Trophoblast cell (in vitro differentiated cells and primary cell): ENCODE data around the gene TBL3.

Experiments used
- DNase-seq, 2 donors: peaks; one replicate each; pipeline ENCODE4 v3.0.0-alpha.2; 2016
- H2AFZ ChIP-seq: 2 replicates; pipeline ENCODE4 v1.6.1; 2013; ENCODE audit warnings: low read length, moderate library complexity, mild to moderate bottlenecking; ENCODE audit not compliant: insufficient read depth, poor library complexity
- H2AK5ac ChIP-seq: 2 replicates; pipeline ENCODE4 v1.6.1; 2013; ENCODE audit warnings: mild to moderate bottlenecking, low read length
- H2BK120ac ChIP-seq: 2 replicates; pipeline ENCODE4 v1.6.1; 2013; ENCODE audit warnings: low read length, mild to moderate bottlenecking, moderate library complexity; ENCODE audit not compliant: insufficient read depth, poor library complexity
- H2BK12ac ChIP-seq: 2 replicates; pipeline ENCODE4 v1.6.1; 2013; ENCODE audit warnings: mild to moderate bottlenecking, low read length, moderate library complexity
- H2BK5ac ChIP-seq: 2 replicates; pipeline ENCODE4 v1.6.1; 2013; ENCODE audit warnings: low read length, low read depth, moderate library complexity, mild to moderate bottlenecking; ENCODE audit not compliant: poor library complexity
- H3K14ac ChIP-seq: 2 replicates; pipeline ENCODE4 v1.6.1; 2013; ENCODE audit warnings: mild to moderate bottlenecking, low read length
- H3K18ac ChIP-seq: 2 replicates; pipeline ENCODE4 v1.6.1; 2013; ENCODE audit warnings: mild to moderate bottlenecking, low read length
- H3K23ac ChIP-seq: 2 replicates; pipeline ENCODE4 v1.6.1; 2013; ENCODE audit warnings: low read length
- H3K27ac ChIP-seq: 2 replicates; pipeline ENCODE4 v1.5.1; 2013; ENCODE audit warnings: low read depth, mild to moderate bottlenecking, inconsistent platforms, low read length, moderate library complexity
- H3K27me3 ChIP-seq: 2 replicates; pipeline ENCODE4 v1.6.1; 2013; ENCODE audit warnings: inconsistent platforms, mild to moderate bottlenecking, low read length, moderate library complexity; ENCODE audit not compliant: insufficient read depth
- H3K36me3 ChIP-seq, 2 experiments: 1 replicate in 1 of 2; 2 replicates in 1 of 2; pipeline ENCODE4 v1.6.1; 2013; ENCODE audit warnings: low read length in 2 of 2, mild to moderate bottlenecking in 2 of 2, moderate library complexity in 1 of 2; ENCODE audit not compliant: insufficient read depth in 2 of 2, control insufficient read depth in 1 of 2
- H3K4ac ChIP-seq: 2 replicates; pipeline ENCODE4 v1.6.1; 2013; ENCODE audit warnings: low read depth, mild to moderate bottlenecking, low read length, moderate library complexity
- H3K4me1 ChIP-seq, 2 experiments: 1 replicate in 1 of 2; 2 replicates in 1 of 2; pipeline ENCODE4 v1.6.1; 2013; ENCODE audit warnings: low read length in 2 of 2, mild to moderate bottlenecking in 2 of 2, moderate library complexity in 1 of 2; ENCODE audit not compliant: insufficient read depth in 2 of 2, control insufficient read depth in 1 of 2
- H3K4me2 ChIP-seq: 2 replicates; pipeline ENCODE4 v1.6.1; 2013; ENCODE audit warnings: inconsistent platforms, mild to moderate bottlenecking, low read length, moderate library complexity
- H3K4me3 ChIP-seq: 2 replicates; pipeline ENCODE4 v1.5.1; 2013; ENCODE audit warnings: mild to moderate bottlenecking, low read depth, low read length, inconsistent platforms
- H3K79me1 ChIP-seq: one replicate; pipeline ENCODE4 v1.6.1; 2013; ENCODE audit warnings: low read length
- H3K79me2 ChIP-seq: 2 replicates; pipeline ENCODE4 v1.6.1; 2013; ENCODE audit warnings: low read length, mild to moderate bottlenecking; ENCODE audit not compliant: control insufficient read depth, insufficient read depth, poor library complexity
- H3K9ac ChIP-seq: 2 replicates; pipeline ENCODE4 v1.6.1; 2013; ENCODE audit warnings: mild to moderate bottlenecking, low read length
- H3K9me3 ChIP-seq: 2 replicates; pipeline ENCODE4 v1.6.1; 2013; ENCODE audit warnings: low read depth, mild to moderate bottlenecking, control low read depth, inconsistent platforms, low read length; ENCODE audit not compliant: insufficient read depth
- H4K12ac ChIP-seq: 2 replicates; pipeline ENCODE4 v1.6.1; 2013; ENCODE audit warnings: low read depth, mild to moderate bottlenecking, low read length, moderate library complexity
- H4K8ac ChIP-seq: 2 replicates; pipeline ENCODE4 v1.6.1; 2013; ENCODE audit warnings: low read depth, mild to moderate bottlenecking, low read length, moderate library complexity
- H4K91ac ChIP-seq: one replicate; pipeline ENCODE4 v1.6.1; 2013; ENCODE audit warnings: low read depth, mild to moderate bottlenecking, low read length, moderate library complexity
- whole genome bisulfite sequencing: extraction: QIAGEN DNeasy Blood & Tissue Kit; methylation state at CpG from one replicate; pipeline ENCODE4 v1.1.7; 2013; ENCODE audit warnings: missing lambda C conversion rate; ENCODE audit not compliant: insufficient read length, insufficient coverage; ENCODE audit errors: extremely low coverage; 5-methylcytosine and 5-hydroxymethylcytosine counted together

Gene TBL3

GRCh38 chr16:1932050-1933028 is 39.5 kb upstream of the TBL3 start:
- no peaks in the 10 kb centered on the region for H3K36me3 ChIP-seq
- H3K14ac ChIP-seq = no peak overlapping the region
- H4K91ac ChIP-seq = no peak overlapping the region
- no peak overlapping the region for H3K23ac ChIP-seq
- H2AFZ ChIP-seq = no peak overlapping the region
- H3K4me3 ChIP-seq = no peak overlapping the region
- H3K4me1 ChIP-seq = peaks cover 0 to 6% of the 10 kb centered on the region in 2 experiments
- peaks cover 3% of the 10 kb centered on the region for H3K79me1 ChIP-seq
- H3K18ac ChIP-seq = no peak overlapping the region
- WGBS = no CpG with 5 or more reads among the region's 19 CpGs
- H3K9ac ChIP-seq = no peak overlapping the region
- H2BK12ac ChIP-seq = no peak overlapping the region
- H4K8ac ChIP-seq = no peak overlapping the region
- no peaks in the 10 kb centered on the region for H3K79me2 ChIP-seq
- H2BK5ac ChIP-seq = no peak overlapping the region
- DNase-seq = no peak
- no peak overlapping the region for H2AK5ac ChIP-seq
- no peak overlapping the region for H4K12ac ChIP-seq
- no peaks in the 10 kb centered on the region for H3K27me3 ChIP-seq
- H3K4ac ChIP-seq = no peak overlapping the region
- H2BK120ac ChIP-seq = no peak overlapping the region
- no peak overlapping the region for H3K4me2 ChIP-seq
- H3K9me3 ChIP-seq = peaks cover 2% of the 10 kb centered on the region
- no peak overlapping the region for H3K27ac ChIP-seq

- Histone ChIP-seq H3K9me3 (peaks cover 2% of the 10 kb centered on the region), H4K8ac (no peak overlapping the region), H3K79me1 (peaks cover 3% of the 10 kb centered on the region), H3K4me3 (no peak overlapping the region), H3K23ac (no peak overlapping the region), H3K9ac (no peak overlapping the region), H3K27me3 (no peaks in the 10 kb centered on the region), H3K36me3 (peaks cover 5 to 6% of the 10 kb centered on the region in 2 experiments), H2BK12ac (no peak overlapping the region), H2BK120ac (no peak overlapping the region), H3K4me2 (no peak overlapping the region), H3K18ac (no peak overlapping the region), H3K79me2 (no peaks in the 10 kb centered on the region), H2AK5ac (no peak overlapping the region), H2AFZ (no peak overlapping the region), H4K12ac (no peak overlapping the region), H3K27ac (no peak overlapping the region), H2BK5ac (no peak overlapping the region), H3K14ac (no peak overlapping the region), H4K91ac (no peak overlapping the region), H3K4ac (no peak overlapping the region), H3K4me1 (peaks cover 0 to 6% of the 10 kb centered on the region in 2 experiments)
- DNase-seq = no peak
- no CpG with 5 or more reads among the region's 23 CpGs for WGBS
Observed at GRCh38 chr16:1933097-1933661, 38.7 kb upstream of the TBL3 start.

- Histone ChIP-seq H3K4me3 (no peak overlapping the region), H2BK12ac (no peak overlapping the region), H3K18ac (no peak overlapping the region), H3K36me3 (peaks cover 24 to 27% of the 10 kb centered on the region in 2 experiments), H2AK5ac (no peak overlapping the region), H2AFZ (no peak overlapping the region), H4K12ac (no peak overlapping the region), H3K4ac (no peak overlapping the region), H3K23ac (no peak overlapping the region), H2BK5ac (no peak overlapping the region), H3K4me2 (no peak overlapping the region), H3K27me3 (no peaks in the 10 kb centered on the region), H3K9me3 (no peaks in the 10 kb centered on the region), H4K8ac (no peak overlapping the region), H3K79me2 (no peaks in the 10 kb centered on the region), H3K79me1 (no peaks in the 10 kb centered on the region), H2BK120ac (no peak overlapping the region), H3K4me1 (peaks cover 16 to 18% of the 10 kb centered on the region in 2 experiments), H3K9ac (no peak overlapping the region), H4K91ac (no peak overlapping the region), H3K27ac (no peak overlapping the region), H3K14ac (no peak overlapping the region)
- DNase-seq = no peak
- no CpG with 5 or more reads among the region's 11 CpGs for WGBS
Observed at GRCh38 chr16:1936945-1937479, 34.8 kb upstream of the TBL3 start.

- Histone ChIP-seq H2AFZ (no peak overlapping the region), H3K4me3 (peak overlapping the region; percentile 34), H3K9ac (no peak overlapping the region), H3K27me3 (no peaks in the 10 kb centered on the region), H3K79me2 (peaks cover 3% of the 10 kb centered on the region), H2BK12ac (no peak overlapping the region), H4K12ac (no peak overlapping the region), H3K4me1 (peaks cover 22 to 24% of the 10 kb centered on the region in 2 experiments), H3K27ac (no peak overlapping the region), H3K9me3 (no peaks in the 10 kb centered on the region), H4K91ac (no peak overlapping the region), H3K36me3 (peaks cover 24 to 27% of the 10 kb centered on the region in 2 experiments), H2BK5ac (no peak overlapping the region), H3K4ac (no peak overlapping the region), H2BK120ac (no peak overlapping the region), H3K79me1 (peaks cover 6% of the 10 kb centered on the region), H3K18ac (no peak overlapping the region), H2AK5ac (no peak overlapping the region), H3K23ac (no peak overlapping the region), H3K14ac (no peak overlapping the region), H3K4me2 (no peak overlapping the region), H4K8ac (no peak overlapping the region)
- no peak for DNase-seq
- WGBS = no CpG with 5 or more reads among the region's 10 CpGs
Observed at GRCh38 chr16:1938316-1938715, 33.5 kb upstream of the TBL3 start.
